Right lobe of liver (tissue), 6 donors: ENCODE measurements around the gene P2RY11. TPM values are rescaled to one million over a fixed set of nuclear protein-coding genes. Genes with fewer than 3 reads are reported as not detected.
A peak's percentile ranks its signal among the peaks of the same experiment; 100 is the strongest.

ENCODE experiments used
- ATAC-seq, 4 donors: fragments of 200-7000 bp; cut with Tn5 transposase; one replicate each; pipeline ENCODE4 v1.9.1; 2020; ENCODE audit warnings: mild to moderate bottlenecking in 4 of 4, moderate library complexity in 4 of 4
- DNase-seq, 3 donors: peaks; one replicate each; pipeline ENCODE4 v3.0.0-alpha.2; 2020
- H3K27ac ChIP-seq, 3 donors: fragments of 200-600 bp; one replicate each; pipeline ENCODE4 v1.8.0; 2022
- H3K27me3 ChIP-seq, 2 donors: fragments of 200-600 bp; one replicate each; pipeline ENCODE4 v1.8.0; 2022
- H3K36me3 ChIP-seq, 4 donors: fragments of 200-600 bp; sonication (generic) in 1 of 4; one replicate each; pipeline versions ENCODE4 v1.5.1 to v1.8.0; 2017 to 2022; ENCODE audit warnings: control low read depth in 1 of 4
- H3K4me1 ChIP-seq, 4 donors: fragments of 200-600 bp; sonication (generic) in 1 of 4; one replicate each; pipeline versions ENCODE4 v1.5.1 to v1.8.0; 2017 to 2022; ENCODE audit warnings: control low read depth in 1 of 4
- H3K4me3 ChIP-seq, 3 donors: fragments of 200-600 bp; one replicate each; pipeline ENCODE4 v1.8.0; 2022
- H3K9me3 ChIP-seq, 4 donors: fragments of 200-600 bp; sonication (generic) in 1 of 4; one replicate each; pipeline versions ENCODE4 v1.5.1 to v1.8.0; 2017 to 2022; ENCODE audit warnings: control low read depth in 1 of 4
- POLR2A ChIP-seq: fragments of 450-650 bp; IDR thresholded peaks from one replicate; pipeline ENCODE4 v1.6.1; 2017; ENCODE audit warnings: antibody characterized with exemption, mild to moderate bottlenecking
- WGBS: methylation state at CpG from one replicate; pipeline ENCODE4 v1.1.6; 2018; ENCODE audit warnings: low coverage, low lambda C conversion rate; ENCODE audit not compliant: insufficient coverage; ENCODE audit errors: missing lambda C conversion rate; 5-methylcytosine and 5-hydroxymethylcytosine counted together
- intact Hi-C, 2 donors: fragments of 100-400 bp; cut with DNase I; formaldehyde crosslinking; loops; one replicate each; pipeline versions ENCODE4 v1.11.2 to v1.14.1; 2022
- total RNA-seq, 6 experiments: library from RNA; depleted of rRNA in 2 of 6; stranded (reverse); fragments of >200 nt in 2 of 6; fragmentation: NEBNext Ultra II Directional in 3 of 6; extraction: Animal tissue kit (Norgen Biotek cat#: 25700) in 3 of 6; gene quantifications; one replicate each; pipeline versions ENCODE4 v1.1.0 to v1.2.4, GENCODE V29; 2016 to 2023
- TF ChIP-seq, protein P1 (sequence below), 4 donors: fragments of 200-600 bp in 3 of 4; fragments of 450-650 bp in 1 of 4; IDR thresholded peaks; one replicate each; pipeline versions ENCODE4 v1.5.1 to v1.8.0; 2016 to 2022; ENCODE audit warnings: antibody characterized with exemption in 4 of 4, mild to moderate bottlenecking in 2 of 4
- donor health status: DM: no; HTN: yes; CAD: no.
- donor health status: DM: no; HTN: no; CAD: no.
- donor health status: DM: no; HTN: no; CAD: no.
- donor health status: DM: no; HTN: yes; CAD: no.
- donor health status: DM: no; HTN: yes; CAD: no.

The P2RY11 gene
- total RNA-seq, 6 experiments from 2014 or later: 2.9 to 6.8 (median 5.0) TPM

DNA sequence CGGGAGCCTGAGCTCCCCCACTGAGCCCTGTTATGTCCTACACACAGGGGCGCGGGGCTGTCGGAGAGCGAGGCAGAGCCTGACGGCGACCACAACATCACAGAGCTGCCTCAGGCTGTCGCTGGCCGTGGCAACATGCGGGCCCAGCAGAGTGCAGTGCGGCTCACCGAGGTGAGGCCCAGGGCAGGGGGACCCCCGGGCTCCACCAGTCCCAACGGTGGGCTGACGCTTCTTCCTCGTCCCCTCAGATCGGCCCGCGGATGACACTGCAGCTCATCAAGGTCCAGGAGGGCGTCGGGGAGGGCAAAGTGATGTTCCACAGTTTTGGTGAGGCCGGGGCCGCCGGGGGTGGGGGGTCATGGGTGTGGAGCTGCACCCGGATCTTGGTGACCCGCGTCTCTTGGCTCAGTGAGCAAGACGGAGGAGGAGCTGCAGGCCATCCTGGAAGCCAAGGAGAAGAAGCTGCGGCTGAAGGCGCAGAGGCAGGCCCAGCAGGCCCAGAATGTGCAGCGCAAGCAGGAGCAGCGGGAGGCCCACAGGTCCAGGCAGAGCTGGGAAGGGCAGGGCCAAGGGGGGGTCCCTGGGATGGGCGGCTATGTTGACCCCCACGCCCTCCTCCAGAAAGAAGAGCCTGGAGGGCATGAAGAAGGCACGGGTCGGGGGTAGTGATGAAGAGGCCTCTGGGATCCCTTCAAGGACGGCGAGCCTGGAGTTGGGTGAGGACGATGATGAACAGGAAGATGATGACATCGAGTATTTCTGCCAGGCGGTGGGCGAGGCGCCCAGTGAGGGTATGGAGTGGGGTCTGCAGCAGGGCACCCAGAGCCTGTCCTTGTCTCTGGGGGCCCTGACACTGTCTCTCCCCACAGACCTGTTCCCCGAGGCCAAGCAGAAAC lies 1.2 kb upstream of the P2RY11 start:
- Histone ChIP-seq H3K36me3 (peaks cover 0 to 51% (median 26%) of the 10 kb centered on the region in 4 donors), H3K4me3 (no peak overlapping the region), H3K27ac (no peak overlapping the region), H3K9me3 (no peaks in the 10 kb centered on the region), H3K4me1 (peaks cover 0 to 7% (median 3%) of the 10 kb centered on the region in 4 donors), H3K27me3 (no peaks in the 10 kb centered on the region)
- ATAC-seq (no peak), DNase-seq (no peak)
- intact Hi-C loops: no loop called here
- TF ChIP-seq, protein P1, sequence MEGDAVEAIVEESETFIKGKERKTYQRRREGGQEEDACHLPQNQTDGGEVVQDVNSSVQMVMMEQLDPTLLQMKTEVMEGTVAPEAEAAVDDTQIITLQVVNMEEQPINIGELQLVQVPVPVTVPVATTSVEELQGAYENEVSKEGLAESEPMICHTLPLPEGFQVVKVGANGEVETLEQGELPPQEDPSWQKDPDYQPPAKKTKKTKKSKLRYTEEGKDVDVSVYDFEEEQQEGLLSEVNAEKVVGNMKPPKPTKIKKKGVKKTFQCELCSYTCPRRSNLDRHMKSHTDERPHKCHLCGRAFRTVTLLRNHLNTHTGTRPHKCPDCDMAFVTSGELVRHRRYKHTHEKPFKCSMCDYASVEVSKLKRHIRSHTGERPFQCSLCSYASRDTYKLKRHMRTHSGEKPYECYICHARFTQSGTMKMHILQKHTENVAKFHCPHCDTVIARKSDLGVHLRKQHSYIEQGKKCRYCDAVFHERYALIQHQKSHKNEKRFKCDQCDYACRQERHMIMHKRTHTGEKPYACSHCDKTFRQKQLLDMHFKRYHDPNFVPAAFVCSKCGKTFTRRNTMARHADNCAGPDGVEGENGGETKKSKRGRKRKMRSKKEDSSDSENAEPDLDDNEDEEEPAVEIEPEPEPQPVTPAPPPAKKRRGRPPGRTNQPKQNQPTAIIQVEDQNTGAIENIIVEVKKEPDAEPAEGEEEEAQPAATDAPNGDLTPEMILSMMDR (IDR thresholded peaks at IDR 0.05): no peak
- no peak for TF ChIP-seq POLR2A
- WGBS: 100% methylated on average over 3 of the region's 44 CpGs

GRCh38 chr19:10110972-10111317 lies 548 bp upstream of the P2RY11 start:
- TF ChIP-seq, protein P1 (IDR thresholded peaks at IDR 0.05): no peak
- no peak for TF ChIP-seq POLR2A
- Histone ChIP-seq H3K4me1 (peaks cover 0 to 7% (median 3%) of the 10 kb centered on the region in 4 donors), H3K9me3 (no peaks in the 10 kb centered on the region), H3K27ac (no peak overlapping the region), H3K36me3 (peaks cover 0 to 57% (median 26%) of the 10 kb centered on the region in 4 donors), H3K27me3 (no peaks in the 10 kb centered on the region), H3K4me3 (no peak overlapping the region)
- intact Hi-C loops: no loop called here
- ATAC-seq (no peak), DNase-seq (no peak)
- WGBS: 87% methylated on average over 11 of the region's 19 CpGs

- peak overlapping the region in 1 of 3 donors; percentile 10 for H3K4me3 ChIP-seq
- DNase-seq (no peak), ATAC-seq (peak; percentile 2 to 8 (median 4))
- H3K36me3 ChIP-seq: peaks cover 0 to 69% (median 31%) of the 10 kb centered on the region in 4 donors
- intact Hi-C loops: no loop called here
- no peaks in the 10 kb centered on the region for H3K9me3 ChIP-seq
- H3K27ac ChIP-seq: no peak overlapping the region
- peaks cover 0 to 1% (median under 1%) of the 10 kb centered on the region in 4 donors for H3K4me1 ChIP-seq
- H3K27me3 ChIP-seq: no peaks in the 10 kb centered on the region
- 57% methylated on average over 13 of the region's 23 CpGs for WGBS
- no peak for TF ChIP-seq POLR2A
- TF ChIP-seq, protein P1 (IDR thresholded peaks at IDR 0.05): no peak
Measured at GRCh38 chr19:10112037-10112761, 706 bp downstream of the P2RY11 start.

DNA sequence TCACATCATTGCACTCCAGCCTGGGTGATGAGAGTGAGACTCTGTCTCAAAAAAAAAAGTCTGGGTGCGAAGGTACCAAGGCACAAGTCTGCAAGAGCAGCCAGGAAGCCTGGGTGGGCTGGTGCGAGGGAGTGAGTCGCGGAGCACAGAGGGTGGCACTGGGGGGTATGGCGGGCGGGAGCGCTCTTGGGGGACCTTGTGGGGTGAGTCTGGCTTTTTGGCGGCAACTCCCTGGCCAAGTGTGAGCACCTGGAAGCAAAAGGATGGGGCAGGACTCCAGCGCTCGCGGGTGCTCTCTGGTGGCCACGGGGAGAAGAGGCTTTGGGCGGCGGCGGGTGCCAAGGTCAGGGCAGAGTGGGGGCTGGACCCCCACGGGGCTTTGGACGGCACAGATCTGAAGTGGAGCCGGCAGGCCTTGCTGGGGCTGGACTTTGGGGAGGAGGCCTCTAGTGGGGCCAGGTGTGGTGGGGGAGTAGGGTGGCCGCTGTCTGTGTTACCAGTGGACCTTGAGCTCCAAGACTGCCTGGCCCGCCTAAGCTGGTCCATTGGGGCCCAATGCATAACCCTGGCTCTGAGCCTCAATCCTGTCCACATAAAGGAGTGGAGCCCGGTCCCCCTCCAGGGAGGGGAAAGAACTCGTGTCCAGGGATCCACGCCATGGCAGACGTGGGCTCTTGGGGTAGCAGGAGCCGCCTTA lies 1.6 kb downstream of the P2RY11 start:
- Histone ChIP-seq H3K4me1 (no peaks in the 10 kb centered on the region), H3K27ac (no peak overlapping the region), H3K4me3 (peak overlapping the region in 1 of 3 donors; percentile 4), H3K9me3 (no peaks in the 10 kb centered on the region), H3K36me3 (peaks cover 0 to 69% (median 31%) of the 10 kb centered on the region in 4 donors), H3K27me3 (no peaks in the 10 kb centered on the region)
- DNase-seq (peak in 2 of 3 donors; percentile 68 to 71), ATAC-seq (peak; percentile 54 to 74 (median 68))
- WGBS: 7% methylated on average over 7 of the region's 25 CpGs
- TF ChIP-seq, protein P1 (IDR thresholded peaks at IDR 0.05): peak; percentile 55 to 64 (median 59)
- TF ChIP-seq POLR2A: no peak
- intact Hi-C loops: no loop called here
